CD14-positive monocyte (primary cell): ENCODE data around the gene KLK14. TPM values are rescaled to one million over a fixed set of nuclear protein-coding genes. Genes with fewer than 3 reads are reported as not detected.

Experiments
- DNase-seq, 3 donors: peaks; one replicate each; pipeline ENCODE4 v3.0.0-alpha.2; 2011 to 2022
- H2AFZ ChIP-seq: 2 replicates; pipeline ENCODE4 v1.6.0; 2012; ENCODE audit warnings: mild to moderate bottlenecking, low read depth, low read length, inconsistent platforms; ENCODE audit not compliant: insufficient read depth, poor library complexity, severe bottlenecking
- H3K27ac ChIP-seq, 2 donors: 1 replicate in 1 of 2; 2 replicates in 1 of 2; pipeline ENCODE4 v1.5.1; 2012 to 2013; ENCODE audit warnings: low read length in 2 of 2, control low read depth in 1 of 2, inconsistent platforms in 1 of 2, low read depth in 1 of 2, mild to moderate bottlenecking in 1 of 2
- H3K27me3 ChIP-seq, 2 donors: one replicate each; pipeline versions ENCODE4 v1.6.0 to v1.6.1; 2011 to 2013; ENCODE audit warnings: low read length in 2 of 2; ENCODE audit not compliant: control insufficient read depth in 2 of 2, insufficient read depth in 2 of 2
- H3K36me3 ChIP-seq, 2 donors: replicated peaks in 1 of 2; 1 replicate in 1 of 2; 2 replicates in 1 of 2; pipeline versions ENCODE4 v1.5.1 to v1.6.1; 2012 to 2013; ENCODE audit warnings: low read length in 2 of 2, control low read depth in 1 of 2, inconsistent platforms in 1 of 2, mild to moderate bottlenecking in 1 of 2; ENCODE audit not compliant: insufficient read depth in 2 of 2, control insufficient read depth in 1 of 2
- H3K4me1 ChIP-seq, 2 donors: 1 replicate in 1 of 2; 2 replicates in 1 of 2; pipeline versions ENCODE4 v1.5.1 to v1.6.1; 2012 to 2013; ENCODE audit warnings: low read length in 2 of 2, control low read depth in 1 of 2, inconsistent platforms in 1 of 2, mild to moderate bottlenecking in 1 of 2, moderate library complexity in 1 of 2; ENCODE audit not compliant: insufficient read depth in 2 of 2, control insufficient read depth in 1 of 2
- H3K4me2 ChIP-seq: replicated peaks from 2 replicates; pipeline ENCODE3; 2012; ENCODE audit warnings: low read length, moderate library complexity, mild to moderate bottlenecking; ENCODE audit not compliant: poor library complexity, severe bottlenecking; ENCODE audit errors: extremely low read depth
- H3K4me3 ChIP-seq, 3 experiments: fragments of 200-600 bp in 1 of 3; sonication (generic) in 1 of 3; replicated peaks in 1 of 3; 1 replicate in 2 of 3; 2 replicates in 1 of 3; pipeline ENCODE4 v1.5.1; 2011 to 2013; ENCODE audit warnings: low read length in 3 of 3, mild to moderate bottlenecking in 3 of 3, control low read depth in 2 of 3, low read depth in 2 of 3, inconsistent platforms in 1 of 3, moderate library complexity in 1 of 3
- H3K79me2 ChIP-seq: 2 replicates; pipeline ENCODE4 v1.6.0; 2012; ENCODE audit warnings: mild to moderate bottlenecking, control low read depth, inconsistent platforms, low read length, moderate library complexity; ENCODE audit not compliant: insufficient read depth
- H3K9ac ChIP-seq: 2 replicates; pipeline ENCODE4 v1.6.0; 2017; ENCODE audit warnings: low read length, mild to moderate bottlenecking; ENCODE audit not compliant: insufficient read depth, poor library complexity, severe bottlenecking
- H3K9me3 ChIP-seq, 2 donors: replicated peaks in 1 of 2; 1 replicate in 1 of 2; 2 replicates in 1 of 2; pipeline versions ENCODE4 v1.5.1 to v1.6.1; 2012 to 2013; ENCODE audit warnings: low read length in 2 of 2, control low read depth in 1 of 2; ENCODE audit not compliant: control insufficient read depth in 1 of 2, insufficient read depth in 1 of 2
- H4K20me1 ChIP-seq: 2 replicates; pipeline ENCODE4 v1.6.0; 2012; ENCODE audit warnings: mild to moderate bottlenecking, low read length, control low read depth, moderate library complexity; ENCODE audit not compliant: insufficient read depth
- H3K27ac Mint-ChIP-seq, 7 donors: one replicate each; pipeline ENCODE4 v1.8.0; 2020; ENCODE audit warnings: mild to moderate bottlenecking in 7 of 7, mixed read lengths in 7 of 7, moderate library complexity in 6 of 7, inconsistent platforms in 2 of 7
- H3K27me3 Mint-ChIP-seq, 3 donors: one replicate each; pipeline ENCODE4 v1.8.0; 2021 to 2022; ENCODE audit warnings: low read depth in 3 of 3, mild to moderate bottlenecking in 3 of 3, mixed read lengths in 3 of 3, moderate library complexity in 3 of 3, inconsistent platforms in 1 of 3
- H3K36me3 Mint-ChIP-seq, 2 donors: one replicate each; pipeline ENCODE4 v1.8.0; 2020; ENCODE audit warnings: mixed read lengths in 2 of 2, inconsistent platforms in 1 of 2, mild to moderate bottlenecking in 1 of 2
- H3K4me1 Mint-ChIP-seq: one replicate; pipeline ENCODE4 v1.8.0; 2020; ENCODE audit warnings: mild to moderate bottlenecking, mixed read lengths
- H3K4me3 Mint-ChIP-seq, 2 donors: one replicate each; pipeline ENCODE4 v1.8.0; 2020; ENCODE audit warnings: mild to moderate bottlenecking in 2 of 2, mixed read lengths in 2 of 2, moderate library complexity in 1 of 2
- H3K9me3 Mint-ChIP-seq, 7 donors: one replicate each; pipeline ENCODE4 v1.8.0; 2020 to 2022; ENCODE audit warnings: mixed read lengths in 7 of 7, mild to moderate bottlenecking in 6 of 7, moderate library complexity in 6 of 7, inconsistent platforms in 2 of 7
- WGBS: methylation state at CpG from one replicate; pipeline ENCODE4 v1.1.5; 2013; ENCODE audit warnings: missing lambda C conversion rate; ENCODE audit not compliant: insufficient coverage; 5-methylcytosine and 5-hydroxymethylcytosine counted together
- intact Hi-C, 2 donors: fragments of 100-400 bp; cut with micrococcal nuclease; formaldehyde crosslinking; loops; one replicate each; pipeline versions ENCODE4 v1.15.0 to v1.15.1; 2023
- polyA plus RNA-seq, 3 donors: library from polyadenylated mRNA; depleted of rRNA in 1 of 3; unstranded in 2 of 3; stranded (reverse) in 1 of 3; fragments of 300-500 nt in 2 of 3; fragments of >200 nt in 1 of 3; fragmentation: Illumina TruSeq in 2 of 3; gene quantifications; 1 replicate in 2 of 3; 2 replicates in 1 of 3; pipeline ENCODE4 v1.2.3, GENCODE V29; 2012 to 2021
- TF ChIP-seq, protein P1 (sequence below): fragments of 200-600 bp; IDR thresholded peaks from one replicate; pipeline ENCODE4 v1.8.0; 2022; ENCODE audit warnings: antibody characterized with exemption, mild to moderate bottlenecking

KLK14 gene
- polyA plus RNA-seq, 3 donors, result 0.29 TPM; not detected in 2

DNA sequence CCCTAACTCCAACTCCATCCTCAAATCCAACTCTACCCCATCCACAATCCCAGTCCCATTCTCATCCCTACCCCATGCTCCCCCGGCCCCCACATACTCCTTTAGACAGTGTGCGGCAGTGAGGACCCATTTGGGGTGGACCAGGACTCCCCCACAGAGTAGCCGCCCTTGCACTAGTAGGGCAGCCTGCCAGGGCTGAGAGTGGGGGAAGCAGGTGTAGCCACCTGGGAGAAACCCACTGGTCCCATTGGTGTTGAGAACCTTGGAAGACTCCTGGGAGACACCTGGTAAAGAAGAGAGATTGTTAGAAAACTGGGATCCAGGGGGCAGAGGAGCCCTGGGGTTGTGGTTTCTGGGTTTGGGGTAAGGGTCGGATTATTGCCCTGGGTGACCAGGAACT lies 22.4 kb downstream of the KLK14 start:
- no peak overlapping the region for H3K27ac ChIP-seq
- WGBS, result 50% methylated on average over 3 of the region's 4 CpGs
- no peak overlapping the region for H3K4me3 Mint-ChIP-seq
- H3K4me3 ChIP-seq, result no peak overlapping the region
- no peak overlapping the region for H3K4me2 ChIP-seq
- peaks cover 0 to 12% (median 3%) of the 10 kb centered on the region in 7 donors for H3K9me3 Mint-ChIP-seq
- no peaks in the 10 kb centered on the region for H3K36me3 ChIP-seq
- no peaks in the 10 kb centered on the region for H3K79me2 ChIP-seq
- H3K9me3 ChIP-seq, result no peaks in the 10 kb centered on the region
- peaks cover 31 to 53% (median 31%) of the 10 kb centered on the region in 3 donors for H3K27me3 Mint-ChIP-seq
- TF ChIP-seq, protein P1, sequence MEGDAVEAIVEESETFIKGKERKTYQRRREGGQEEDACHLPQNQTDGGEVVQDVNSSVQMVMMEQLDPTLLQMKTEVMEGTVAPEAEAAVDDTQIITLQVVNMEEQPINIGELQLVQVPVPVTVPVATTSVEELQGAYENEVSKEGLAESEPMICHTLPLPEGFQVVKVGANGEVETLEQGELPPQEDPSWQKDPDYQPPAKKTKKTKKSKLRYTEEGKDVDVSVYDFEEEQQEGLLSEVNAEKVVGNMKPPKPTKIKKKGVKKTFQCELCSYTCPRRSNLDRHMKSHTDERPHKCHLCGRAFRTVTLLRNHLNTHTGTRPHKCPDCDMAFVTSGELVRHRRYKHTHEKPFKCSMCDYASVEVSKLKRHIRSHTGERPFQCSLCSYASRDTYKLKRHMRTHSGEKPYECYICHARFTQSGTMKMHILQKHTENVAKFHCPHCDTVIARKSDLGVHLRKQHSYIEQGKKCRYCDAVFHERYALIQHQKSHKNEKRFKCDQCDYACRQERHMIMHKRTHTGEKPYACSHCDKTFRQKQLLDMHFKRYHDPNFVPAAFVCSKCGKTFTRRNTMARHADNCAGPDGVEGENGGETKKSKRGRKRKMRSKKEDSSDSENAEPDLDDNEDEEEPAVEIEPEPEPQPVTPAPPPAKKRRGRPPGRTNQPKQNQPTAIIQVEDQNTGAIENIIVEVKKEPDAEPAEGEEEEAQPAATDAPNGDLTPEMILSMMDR, result no peak
- intact Hi-C loops, result no loop called here
- peaks cover 16 to 37% of the 10 kb centered on the region in 2 donors for H3K27me3 ChIP-seq
- no peak overlapping the region for H3K9ac ChIP-seq
- H3K4me1 ChIP-seq, result no peaks in the 10 kb centered on the region
- no peaks in the 10 kb centered on the region for H4K20me1 ChIP-seq
- H3K36me3 Mint-ChIP-seq, result no peaks in the 10 kb centered on the region
- peaks cover 1% of the 10 kb centered on the region for H3K4me1 Mint-ChIP-seq
- H3K27ac Mint-ChIP-seq, result no peak overlapping the region
- no peak for DNase-seq
- H2AFZ ChIP-seq, result no peak overlapping the region

GRCh38 chr19:51059715-51060114 lies 23.0 kb downstream of the KLK14 start:
- no peak overlapping the region for H3K27ac ChIP-seq
- no peaks in the 10 kb centered on the region for H3K9me3 ChIP-seq
- no peak overlapping the region for H3K4me3 Mint-ChIP-seq
- H3K4me1 Mint-ChIP-seq, result no peaks in the 10 kb centered on the region
- peaks cover 26 to 51% (median 29%) of the 10 kb centered on the region in 3 donors for H3K27me3 Mint-ChIP-seq
- peaks cover 13 to 31% of the 10 kb centered on the region in 2 donors for H3K27me3 ChIP-seq
- no peak overlapping the region for H3K4me2 ChIP-seq
- H3K9me3 Mint-ChIP-seq, result peaks cover 0 to 11% (median 3%) of the 10 kb centered on the region in 7 donors
- H3K4me1 ChIP-seq, result no peaks in the 10 kb centered on the region
- intact Hi-C loops, result no loop called here
- no peak overlapping the region for H2AFZ ChIP-seq
- H4K20me1 ChIP-seq, result no peaks in the 10 kb centered on the region
- no peak overlapping the region for H3K27ac Mint-ChIP-seq
- no peak overlapping the region for H3K9ac ChIP-seq
- H3K4me3 ChIP-seq, result no peak overlapping the region
- TF ChIP-seq, protein P1, result no peak
- no peak for DNase-seq
- H3K79me2 ChIP-seq, result no peaks in the 10 kb centered on the region
- no peaks in the 10 kb centered on the region for H3K36me3 ChIP-seq
- WGBS, result 92% methylated on average over 2 of the region's 7 CpGs
- no peaks in the 10 kb centered on the region for H3K36me3 Mint-ChIP-seq
